AG04450 (cell line): Measurements from ENCODE around the gene SLC27A4. TPM values are rescaled to one million over a fixed set of nuclear protein-coding genes. Genes with fewer than 3 reads are reported as not detected.

ENCODE experiments used
- CTCF ChIA-PET: fragments of 300-600, 350-600 bp; formaldehyde crosslinking; extraction: SDS; loops from one replicate; lab custom pipeline; 2022; ENCODE audit warnings: antibody characterized with exemption, inconsistent platforms; lab: Charles Lee
- POLR2A ChIA-PET: fragments of 350-600 bp; formaldehyde crosslinking; extraction: SDS; loops from one replicate; lab custom pipeline; 2021; ENCODE audit warnings: antibody characterized with exemption, inconsistent platforms; lab: Yijun Ruan, JAX
- DNase-seq: peaks from one replicate; pipeline ENCODE4 v3.0.0-alpha.2; 2011; ENCODE audit warnings: low read depth, low spot score
- H3K27ac ChIP-seq: one replicate; pipeline ENCODE4 v1.5.1; 2012; ENCODE audit warnings: low read depth, low read length, control low read depth
- H3K27me3 ChIP-seq: one replicate; pipeline ENCODE4 v1.6.0; 2012; ENCODE audit warnings: low read length; ENCODE audit not compliant: control insufficient read depth, insufficient read depth
- H3K4me3 ChIP-seq: 2 replicates; pipeline ENCODE4 v1.5.1; 2011; ENCODE audit warnings: mild to moderate bottlenecking, low read depth, low read length, control low read depth
- H3K9me3 ChIP-seq: 2 replicates; pipeline ENCODE4 v1.5.1; 2012; ENCODE audit warnings: low read length; ENCODE audit not compliant: control insufficient read depth, insufficient read depth
- polyA plus RNA-seq: library from polyadenylated mRNA; depleted of rRNA; stranded (reverse); fragments of >200 nt; gene quantifications from 2 replicates; pipeline ENCODE4 v1.2.3, GENCODE V29; 2011
- TF ChIP-seq, protein P1 (sequence below): IDR thresholded peaks from 2 replicates; pipeline ENCODE4 v1.5.1; 2011; ENCODE audit warnings: low read depth, low read length, control low read depth, inconsistent platforms

The SLC27A4 gene
- polyA plus RNA-seq, 1 experiment = 7.7 TPM

DNA sequence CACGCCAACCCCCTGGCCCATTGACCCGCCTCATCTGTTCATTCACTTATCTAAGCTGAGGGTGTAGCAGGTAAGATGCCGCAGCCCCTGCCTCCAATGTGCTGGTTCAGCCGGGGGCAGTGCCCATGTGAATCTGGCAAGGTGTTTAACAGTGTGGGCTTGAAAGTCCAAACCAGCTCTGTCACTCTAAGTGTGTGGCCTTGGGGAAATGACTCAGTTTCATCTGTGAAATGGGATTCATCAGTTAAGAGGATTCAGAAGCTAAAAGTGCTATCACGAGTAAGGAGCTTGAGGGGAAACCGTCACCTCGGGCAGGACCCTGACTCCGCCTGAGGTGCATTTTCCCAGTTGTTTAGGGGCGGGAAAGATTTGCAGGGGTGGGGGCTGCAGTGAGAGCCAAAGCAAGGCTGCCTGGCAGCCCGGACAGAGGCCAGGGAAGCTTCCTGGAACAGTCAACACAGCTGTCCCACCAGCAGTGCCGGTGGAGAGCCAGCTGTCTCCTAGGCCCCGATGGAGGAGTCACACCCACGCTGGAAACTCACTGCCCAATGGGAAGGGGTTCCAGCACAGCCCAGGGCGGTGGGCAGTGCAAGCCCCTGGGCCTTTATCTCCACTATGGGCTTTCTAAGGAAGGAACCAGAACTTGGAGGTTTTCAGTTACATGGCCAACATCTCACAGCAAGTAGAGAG lies 21.1 kb downstream of the SLC27A4 start:
- no peaks in the 10 kb centered on the region for H3K9me3 ChIP-seq
- DNase-seq = no peak
- H3K27ac ChIP-seq = peak overlapping the region; percentile 21
- H3K4me3 ChIP-seq = peak overlapping the region; percentile 59; the same call in 1 of the 2 replicates
- TF ChIP-seq, protein P1, sequence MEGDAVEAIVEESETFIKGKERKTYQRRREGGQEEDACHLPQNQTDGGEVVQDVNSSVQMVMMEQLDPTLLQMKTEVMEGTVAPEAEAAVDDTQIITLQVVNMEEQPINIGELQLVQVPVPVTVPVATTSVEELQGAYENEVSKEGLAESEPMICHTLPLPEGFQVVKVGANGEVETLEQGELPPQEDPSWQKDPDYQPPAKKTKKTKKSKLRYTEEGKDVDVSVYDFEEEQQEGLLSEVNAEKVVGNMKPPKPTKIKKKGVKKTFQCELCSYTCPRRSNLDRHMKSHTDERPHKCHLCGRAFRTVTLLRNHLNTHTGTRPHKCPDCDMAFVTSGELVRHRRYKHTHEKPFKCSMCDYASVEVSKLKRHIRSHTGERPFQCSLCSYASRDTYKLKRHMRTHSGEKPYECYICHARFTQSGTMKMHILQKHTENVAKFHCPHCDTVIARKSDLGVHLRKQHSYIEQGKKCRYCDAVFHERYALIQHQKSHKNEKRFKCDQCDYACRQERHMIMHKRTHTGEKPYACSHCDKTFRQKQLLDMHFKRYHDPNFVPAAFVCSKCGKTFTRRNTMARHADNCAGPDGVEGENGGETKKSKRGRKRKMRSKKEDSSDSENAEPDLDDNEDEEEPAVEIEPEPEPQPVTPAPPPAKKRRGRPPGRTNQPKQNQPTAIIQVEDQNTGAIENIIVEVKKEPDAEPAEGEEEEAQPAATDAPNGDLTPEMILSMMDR = no peak
- H3K27me3 ChIP-seq = no peaks in the 10 kb centered on the region
- CTCF ChIA-PET = interaction anchor here (1.2 to 5.0 kb wide), 13 partner anchors 9 to 227 kb away, joined by 3 to 35 read pairs (median 7); partner anchors contain the start of genes CERCAM and URM1
- POLR2A ChIA-PET = interaction anchor here (0.8 to 1.8 kb wide), 5 partner anchors 9 to 119 kb away, joined by 3 to 20 read pairs (median 3); partner anchors contain the start of gene URM1

DNA sequence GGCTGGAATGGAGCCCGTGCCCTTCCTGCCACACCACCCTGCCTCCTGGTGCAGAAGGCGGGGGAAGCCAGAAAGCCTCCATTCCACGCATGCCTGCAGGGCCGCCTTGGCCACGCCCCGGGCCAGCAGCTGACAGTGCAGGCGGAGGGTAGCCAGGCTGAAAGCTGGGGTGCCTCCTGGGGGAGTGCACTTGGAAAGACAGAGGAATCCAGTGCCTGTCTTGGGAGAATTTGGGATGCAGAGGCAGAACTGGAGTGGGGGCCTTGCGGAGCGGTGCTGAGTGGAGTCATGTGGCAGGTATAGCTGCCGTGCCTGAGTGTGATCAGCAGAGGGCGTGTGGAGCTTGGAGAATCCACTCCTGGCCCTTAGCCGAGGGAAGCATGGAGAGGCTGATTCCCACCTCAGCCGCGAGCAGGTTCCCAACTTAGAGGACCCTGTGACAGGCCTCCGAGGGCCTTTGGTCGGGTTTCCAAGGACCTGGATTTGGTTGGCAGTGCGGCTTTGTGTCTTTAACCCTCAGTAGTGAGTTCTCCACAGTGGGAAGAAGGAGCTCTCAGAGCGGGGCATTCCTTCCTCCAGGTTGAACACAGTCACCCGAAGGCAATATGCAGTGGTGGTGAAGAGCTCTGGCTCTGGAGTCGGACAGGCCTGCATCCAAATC lies 21.8 kb downstream of the SLC27A4 start:
- no peaks in the 10 kb centered on the region for H3K9me3 ChIP-seq
- DNase-seq = peak; percentile 64
- ChIA-PET POLR2A (interaction anchor here (0.5 to 1.8 kb wide), 6 partner anchors 9 to 118 kb away, joined by 3 to 20 read pairs (median 4); partner anchors contain the start of gene URM1), CTCF (interaction anchor here (0.5 to 5.0 kb wide), 31 partner anchors 9 to 226 kb away, joined by 3 to 35 read pairs (median 4); partner anchors contain the start of genes CERCAM and URM1)
- H3K27me3 ChIP-seq = no peaks in the 10 kb centered on the region
- H3K27ac ChIP-seq = peak overlapping the region; percentile 39
- TF ChIP-seq, protein P1 = peak; percentile 91
- H3K4me3 ChIP-seq = peak overlapping the region; percentile 59

DNA sequence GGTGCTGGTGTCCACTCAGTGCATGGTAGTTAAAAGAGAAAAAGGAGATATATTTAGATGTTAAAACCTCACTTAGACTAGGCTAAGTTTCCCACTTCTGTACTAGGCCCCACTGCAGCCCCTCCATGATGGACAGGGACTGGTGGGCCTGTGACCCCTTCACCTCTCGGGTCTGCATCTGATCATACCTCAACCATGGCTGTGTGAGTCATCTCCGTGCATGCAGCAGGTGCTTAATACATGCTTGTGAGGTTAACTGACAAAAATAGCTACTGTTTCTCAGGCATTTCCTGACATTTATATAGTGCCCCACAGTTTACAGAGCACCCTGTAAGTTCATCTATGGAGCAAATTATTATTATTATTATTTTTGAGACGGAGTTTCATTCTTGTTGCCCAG lies 22.4 kb downstream of the SLC27A4 start:
- no peaks in the 10 kb centered on the region for H3K9me3 ChIP-seq
- no peak overlapping the region for H3K4me3 ChIP-seq
- no peak overlapping the region for H3K27ac ChIP-seq
- ChIA-PET POLR2A (interaction anchor here (0.5 to 1.8 kb wide), 4 partner anchors 8 to 117 kb away, joined by 3 to 20 read pairs (median 4); partner anchors contain the start of gene URM1), CTCF (interaction anchor here (0.5 to 5.0 kb wide), 32 partner anchors 8 to 225 kb away, joined by 3 to 35 read pairs (median 4); partner anchors contain the start of genes CERCAM and URM1)
- TF ChIP-seq, protein P1 = no peak
- no peak for DNase-seq
- no peaks in the 10 kb centered on the region for H3K27me3 ChIP-seq

DNA sequence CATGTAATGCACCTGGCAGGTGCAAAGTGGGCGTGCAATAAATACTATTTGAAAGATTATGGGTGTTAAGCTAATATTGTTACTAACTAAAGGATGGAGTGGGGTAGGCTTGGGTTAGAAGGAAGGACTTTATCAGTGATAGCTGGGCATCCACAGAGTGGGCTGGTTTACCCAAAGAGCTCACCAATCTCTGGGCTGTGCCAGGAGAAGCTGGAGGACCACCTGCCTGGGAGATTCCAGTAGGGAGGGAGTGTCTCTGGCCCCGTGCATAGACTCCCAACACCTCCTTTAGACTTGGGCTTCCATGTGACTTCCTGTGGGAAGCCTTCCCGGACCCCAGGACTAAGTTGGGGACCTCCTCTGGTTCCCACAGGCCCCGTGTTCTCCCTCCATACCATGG lies 25.2 kb downstream of the SLC27A4 start:
- Histone ChIP-seq H3K9me3 (no peaks in the 10 kb centered on the region), H3K27ac (no peak overlapping the region), H3K4me3 (no peak overlapping the region), H3K27me3 (no peaks in the 10 kb centered on the region)
- TF ChIP-seq, protein P1 = no peak
- ChIA-PET CTCF (no interaction called here), POLR2A (no interaction called here)
- DNase-seq = no peak
